ENCODE data around the gene EMX1. TPM values are rescaled to one million over a fixed set of nuclear protein-coding genes. Genes with fewer than 3 reads are reported as not detected.

Gene EMX1
- total RNA-seq, 2 experiments from 2014 or later = not detected

- POLR2A ChIA-PET = no interaction called here
- DNase-seq (ENCODE audit: low spot score) = no peak
- Histone ChIP-seq H3K4me2 (ENCODE audit: low read length) (no peak overlapping the region), H2AFZ (ENCODE audit: low read length) (no peak overlapping the region), H3K36me3 (ENCODE audit: insufficient read depth, low read length) (no peaks in the 10 kb centered on the region), H3K9me2 (ENCODE audit: insufficient read depth, low read length) (no peaks in the 10 kb centered on the region), H4K20me1 (ENCODE audit: insufficient read depth, low read length) (no peaks in the 10 kb centered on the region), H3K79me2 (ENCODE audit: insufficient read depth, low read depth, low read length) (no peaks in the 10 kb centered on the region), H3K9me3 (ENCODE audit: low read length) (no peaks in the 10 kb centered on the region), H3K4me1 (ENCODE audit: insufficient read depth, low read length, poor library complexity, severe bottlenecking) (peaks cover 15% of the 10 kb centered on the region), H3K27ac (ENCODE audit: low read depth, low read length, poor library complexity, severe bottlenecking) (no peak overlapping the region), H3K4me3 (ENCODE audit: low read depth, low read length, poor library complexity, severe bottlenecking) (no peak overlapping the region)
- TF ChIP-seq CTCF (conservative IDR thresholded peaks at IDR 0.05; ENCODE audit: low read length) (no peak), EZH2phosphoT487 (IDR thresholded peaks at IDR 0.05; ENCODE audit: borderline replicate concordance, low read depth, low read length) (no peak)
- intact Hi-C loops (cut with micrococcal nuclease; ENCODE audit: unreplicated experiment) = no loop called here
- BruUV-seq (replicated peaks) = no TSS peak
- CTCF ChIA-PET (ENCODE audit: unreplicated experiment) = no interaction called here
Measured at GRCh38 chr2:72947952-72948830, 30.9 kb downstream of the EMX1 start.

DNA sequence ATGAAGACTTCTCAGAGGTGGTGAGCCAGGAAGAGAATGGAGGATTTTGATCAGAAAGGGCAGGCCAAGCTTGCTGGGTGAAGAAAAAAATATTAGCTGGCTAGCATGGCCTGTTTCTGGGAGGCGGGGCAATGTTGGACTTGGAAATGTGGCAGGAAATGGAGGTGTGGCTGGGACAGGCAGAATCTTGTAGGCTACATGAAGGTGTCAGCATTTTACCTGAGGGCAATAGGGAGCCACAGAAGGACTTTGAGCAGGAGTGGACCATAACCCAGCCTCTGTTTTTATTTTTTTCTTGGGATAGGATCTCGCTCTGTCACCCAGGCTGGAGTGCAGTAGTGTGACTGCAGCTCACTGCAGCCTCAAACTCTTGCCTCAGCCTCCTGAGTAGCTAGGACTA is 31.7 kb downstream of the EMX1 start:
- no peaks in the 10 kb centered on the region for H3K9me2 ChIP-seq (ENCODE audit: insufficient read depth, low read length)
- DNase-seq (ENCODE audit: low spot score) = no peak
- H3K27ac ChIP-seq (ENCODE audit: low read depth, low read length, poor library complexity, severe bottlenecking) = no peak overlapping the region
- no peaks in the 10 kb centered on the region for H3K36me3 ChIP-seq (ENCODE audit: insufficient read depth, low read length)
- no TSS peak for BruUV-seq (replicated peaks)
- POLR2A ChIA-PET = no interaction called here
- H3K4me1 ChIP-seq (ENCODE audit: insufficient read depth, low read length, poor library complexity, severe bottlenecking) = peaks cover 18% of the 10 kb centered on the region
- intact Hi-C loops (cut with micrococcal nuclease; ENCODE audit: unreplicated experiment) = no loop called here
- no peaks in the 10 kb centered on the region for H3K79me2 ChIP-seq (ENCODE audit: insufficient read depth, low read depth, low read length)
- TF ChIP-seq EZH2phosphoT487 (IDR thresholded peaks at IDR 0.05; ENCODE audit: borderline replicate concordance, low read depth, low read length) (no peak), CTCF (conservative IDR thresholded peaks at IDR 0.05; ENCODE audit: low read length) (no peak)
- no peak overlapping the region for H3K4me3 ChIP-seq (ENCODE audit: low read depth, low read length, poor library complexity, severe bottlenecking)
- no peak overlapping the region for H3K4me2 ChIP-seq (ENCODE audit: low read length)
- H3K9me3 ChIP-seq (ENCODE audit: low read length) = no peaks in the 10 kb centered on the region
- no peaks in the 10 kb centered on the region for H4K20me1 ChIP-seq (ENCODE audit: insufficient read depth, low read length)
- CTCF ChIA-PET (ENCODE audit: unreplicated experiment) = no interaction called here
- H2AFZ ChIP-seq (ENCODE audit: low read length) = no peak overlapping the region

DNA sequence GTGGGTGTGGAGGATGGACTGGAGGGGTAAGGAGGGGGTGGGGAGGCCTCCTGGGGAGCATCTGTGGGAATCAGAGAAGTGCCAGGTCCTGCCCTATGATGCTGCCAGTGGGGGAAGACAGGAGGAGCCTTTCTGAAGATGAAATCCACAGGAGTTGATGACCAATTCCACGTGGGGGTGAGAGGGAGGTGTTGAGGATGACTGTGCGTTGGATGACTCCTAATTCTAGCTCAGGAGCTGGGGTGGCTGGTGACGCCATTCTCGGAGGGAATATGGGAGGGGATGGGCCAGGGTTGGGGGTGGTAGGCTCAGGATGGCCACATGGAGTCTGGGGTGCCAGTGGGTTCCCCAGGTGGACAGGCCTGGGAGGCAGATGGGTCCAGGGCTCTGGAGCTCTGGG is 32.3 kb downstream of the EMX1 start:
- TF ChIP-seq CTCF (conservative IDR thresholded peaks at IDR 0.05; ENCODE audit: low read length) (no peak), EZH2phosphoT487 (IDR thresholded peaks at IDR 0.05; ENCODE audit: borderline replicate concordance, low read depth, low read length) (no peak)
- H4K20me1 ChIP-seq (ENCODE audit: insufficient read depth, low read length) = no peaks in the 10 kb centered on the region
- H3K36me3 ChIP-seq (ENCODE audit: insufficient read depth, low read length) = no peaks in the 10 kb centered on the region
- POLR2A ChIA-PET = no interaction called here
- H3K79me2 ChIP-seq (ENCODE audit: insufficient read depth, low read depth, low read length) = no peaks in the 10 kb centered on the region
- no peaks in the 10 kb centered on the region for H3K9me3 ChIP-seq (ENCODE audit: low read length)
- CTCF ChIA-PET (ENCODE audit: unreplicated experiment) = interaction anchor here (0.6 kb wide), 1 partner anchor 23 kb away, joined by 4 read pairs; no protein-coding TSS in a partner anchor
- H3K4me2 ChIP-seq (ENCODE audit: low read length) = no peak overlapping the region
- H3K4me3 ChIP-seq (ENCODE audit: low read depth, low read length, poor library complexity, severe bottlenecking) = no peak overlapping the region
- no peaks in the 10 kb centered on the region for H3K9me2 ChIP-seq (ENCODE audit: insufficient read depth, low read length)
- H3K4me1 ChIP-seq (ENCODE audit: insufficient read depth, low read length, poor library complexity, severe bottlenecking) = peaks cover 21% of the 10 kb centered on the region
- H3K27ac ChIP-seq (ENCODE audit: low read depth, low read length, poor library complexity, severe bottlenecking) = no peak overlapping the region
- no peak for DNase-seq (ENCODE audit: low spot score)
- no peak overlapping the region for H2AFZ ChIP-seq (ENCODE audit: low read length)
- intact Hi-C loops (cut with micrococcal nuclease; ENCODE audit: unreplicated experiment) = no loop called here
- BruUV-seq (replicated peaks) = no TSS peak
